ENCODE data around the gene PNPLA3.

Gene PNPLA3

GRCh38 chr22:43957871-43958270 lies 34.3 kb downstream of the PNPLA3 start:
- DNase-seq (ENCODE audit: low spot score), result no peak

GRCh38 chr22:43964314-43964857 lies 40.8 kb downstream of the PNPLA3 start:
- no peak for DNase-seq (ENCODE audit: low spot score)

- DNase-seq (ENCODE audit: low spot score), result no peak
Observed at GRCh38 chr22:43967069-43967468, 43.5 kb downstream of the PNPLA3 start.

GRCh38 chr22:43968614-43969013 lies 45.0 kb downstream of the PNPLA3 start:
- no peak for DNase-seq (ENCODE audit: low spot score)

- no peak for DNase-seq (ENCODE audit: low spot score)
Observed at GRCh38 chr22:43969021-43969878, 45.6 kb downstream of the PNPLA3 start.

- DNase-seq (ENCODE audit: low spot score), result no peak
Observed at GRCh38 chr22:43969989-43970755, 46.6 kb downstream of the PNPLA3 start.

GRCh38 chr22:43971112-43971511 lies 47.5 kb downstream of the PNPLA3 start:
- DNase-seq (ENCODE audit: low spot score), result no peak

GRCh38 chr22:43972931-43973462 lies 49.4 kb downstream of the PNPLA3 start:
- DNase-seq (ENCODE audit: low spot score), result no peak

- DNase-seq (ENCODE audit: low spot score), result no peak
Observed at GRCh38 chr22:43974028-43974545, 50.5 kb downstream of the PNPLA3 start.

GRCh38 chr22:43975041-43975440 lies 51.4 kb downstream of the PNPLA3 start:
- DNase-seq (ENCODE audit: low spot score), result no peak

GRCh38 chr22:43976861-43977795 lies 53.5 kb downstream of the PNPLA3 start:
- DNase-seq (ENCODE audit: low spot score), result no peak

- DNase-seq (ENCODE audit: low spot score), result no peak
Observed at GRCh38 chr22:43978558-43978957, 55.0 kb downstream of the PNPLA3 start.

GRCh38 chr22:43980579-43980978 lies 57.0 kb downstream of the PNPLA3 start:
- peak; percentile 30 for DNase-seq (ENCODE audit: low spot score)

GRCh38 chr22:43980996-43981395 lies 57.4 kb downstream of the PNPLA3 start:
- DNase-seq (ENCODE audit: low spot score), result peak; percentile 53

- peak; percentile 23 for DNase-seq (ENCODE audit: low spot score)
Observed at GRCh38 chr22:43983808-43984207, 60.2 kb downstream of the PNPLA3 start.

GRCh38 chr22:43985532-43985931 lies 61.9 kb downstream of the PNPLA3 start:
- DNase-seq (ENCODE audit: low spot score), result peak; percentile 8

GRCh38 chr22:43988116-43988820 lies 64.7 kb downstream of the PNPLA3 start:
- peak; percentile 3 for DNase-seq (ENCODE audit: low spot score)

GRCh38 chr22:43988960-43989359 lies 65.4 kb downstream of the PNPLA3 start:
- no peak for DNase-seq (ENCODE audit: low spot score)

GRCh38 chr22:43990044-43990443 lies 66.4 kb downstream of the PNPLA3 start:
- DNase-seq (ENCODE audit: low spot score), result no peak

- no peak for DNase-seq (ENCODE audit: low spot score)
Observed at GRCh38 chr22:43991316-43992020, 67.9 kb downstream of the PNPLA3 start.

Data from left forelimb (tissue), 1 donor.